LNCAP (cell line): Measurements from ENCODE around the gene TIMP3.
A peak's percentile ranks its signal among the peaks of the same experiment; 100 is the strongest.

Experiments used
- CTCF ChIP-seq: fragments of 450-650 bp; IDR thresholded peaks from 2 replicates; pipeline ENCODE4 v1.5.1; 2017; ENCODE audit warnings: mild to moderate bottlenecking

Gene TIMP3

GRCh38 chr22:32789797-32790620 lies 11.5 kb upstream of the TIMP3 start:
- TF ChIP-seq CTCF = no peak

DNA sequence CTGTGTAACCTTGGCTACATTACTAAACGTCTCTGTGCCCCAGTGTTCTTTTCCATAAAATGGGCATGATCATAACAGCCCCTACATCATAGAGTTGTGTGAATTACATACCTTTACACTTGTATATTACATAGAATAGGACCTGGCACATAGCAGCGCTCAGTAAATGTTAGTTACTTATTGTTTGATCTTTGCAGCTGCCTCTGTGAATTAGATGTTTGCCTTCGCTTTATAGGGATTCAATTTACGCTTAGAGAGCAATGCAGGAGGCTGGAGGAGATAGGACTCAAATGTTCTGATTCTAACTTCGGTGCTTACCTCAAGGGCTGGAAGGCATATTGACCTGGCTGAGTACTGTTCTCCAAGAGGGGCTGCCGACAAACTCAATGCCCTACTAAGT lies 10.4 kb upstream of the TIMP3 start:
- no peak for TF ChIP-seq CTCF

- TF ChIP-seq CTCF = no peak
These were observed 10.0 kb upstream of the TIMP3 start for GRCh38 chr22:32791485-32791884.

- no peak for TF ChIP-seq CTCF
These were observed 7.9 kb upstream of the TIMP3 start for GRCh38 chr22:32793589-32793988.

- TF ChIP-seq CTCF = no peak
These were observed 6.9 kb upstream of the TIMP3 start for GRCh38 chr22:32794449-32795213.

DNA sequence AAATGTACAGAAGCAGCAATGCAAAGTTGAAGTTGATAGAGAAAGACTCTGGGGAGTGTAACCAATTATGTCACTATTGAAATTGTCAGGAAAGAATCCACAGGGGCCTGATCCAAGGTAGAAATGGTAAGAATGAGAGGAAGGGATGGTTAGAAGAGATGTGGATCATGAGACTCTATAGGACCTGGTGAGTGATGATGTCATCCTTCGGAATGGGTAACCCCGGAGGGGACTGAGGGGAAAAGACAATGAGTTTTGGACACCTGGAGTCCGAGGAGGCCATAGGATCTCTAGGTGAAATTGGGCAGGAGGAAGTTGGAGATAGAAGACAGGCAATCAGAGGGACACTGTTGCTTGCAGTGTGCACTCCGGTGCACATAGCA lies 6.3 kb upstream of the TIMP3 start:
- TF ChIP-seq CTCF = no peak

DNA sequence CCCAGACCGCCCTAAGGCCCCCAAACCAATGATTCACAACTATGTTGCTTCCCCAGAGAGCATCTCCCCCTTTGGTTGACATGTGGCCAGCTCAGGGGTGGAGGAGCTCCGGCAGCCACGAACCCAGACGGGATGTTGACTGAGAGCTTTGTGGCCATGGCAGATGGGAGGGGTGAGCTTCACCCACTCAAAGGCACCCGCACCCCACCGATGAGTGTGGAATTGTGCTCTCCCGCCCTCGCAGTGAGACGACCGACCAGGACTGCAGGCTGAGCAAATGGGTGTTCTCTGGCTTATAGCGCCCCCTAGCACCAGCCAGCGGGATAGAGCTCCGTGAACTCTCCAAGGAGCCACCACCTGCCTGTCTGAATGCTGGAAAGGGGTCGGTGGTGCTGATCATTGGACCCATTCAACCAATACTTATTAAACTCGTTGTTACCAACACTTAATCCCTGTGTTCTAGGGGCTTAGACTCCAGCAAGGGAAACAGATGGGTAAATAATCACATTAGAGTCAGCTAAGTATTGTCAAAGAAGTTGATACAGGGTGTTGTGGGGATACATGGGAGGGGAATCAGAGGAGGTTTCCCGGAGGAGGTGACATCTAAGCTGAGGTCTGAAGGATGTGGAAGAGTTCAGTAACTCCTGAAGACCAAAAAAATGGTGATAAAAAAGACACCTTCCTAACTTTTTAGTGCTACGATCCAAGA lies 4.5 kb upstream of the TIMP3 start:
- TF ChIP-seq CTCF = peak; percentile 87
